Lower lobe of right lung (tissue), 2 donors: ENCODE data around the gene PCK2. TPM values are rescaled to one million over a fixed set of nuclear protein-coding genes. Genes with fewer than 3 reads are reported as not detected.

Experiments used
- ATAC-seq, 2 donors: fragments of 200-7000 bp; cut with Tn5 transposase; one replicate each; pipeline ENCODE4 v1.9.1; 2020 to 2022; ENCODE audit warnings: mild to moderate bottlenecking in 2 of 2, moderate library complexity in 2 of 2
- DNase-seq: peaks from one replicate; pipeline ENCODE4 v3.0.0-alpha.2; 2020
- H3K27ac ChIP-seq: fragments of 200-600 bp; one replicate; pipeline ENCODE4 v1.8.0; 2022
- H3K27me3 ChIP-seq: fragments of 200-600 bp; one replicate; pipeline ENCODE4 v1.8.0; 2022; ENCODE audit warnings: low read depth
- H3K36me3 ChIP-seq: fragments of 200-600 bp; one replicate; pipeline ENCODE4 v1.8.0; 2022; ENCODE audit warnings: mild to moderate bottlenecking
- H3K4me1 ChIP-seq: fragments of 200-600 bp; one replicate; pipeline ENCODE4 v1.8.0; 2022
- H3K4me3 ChIP-seq: fragments of 200-600 bp; one replicate; pipeline ENCODE4 v1.8.0; 2022; ENCODE audit warnings: mild to moderate bottlenecking
- H3K9me3 ChIP-seq: fragments of 200-600 bp; one replicate; pipeline ENCODE4 v1.8.0; 2022
- intact Hi-C: fragments of 100-400 bp; cut with DNase I; formaldehyde crosslinking; loops from one replicate; pipeline ENCODE4 v1.11.0; 2022
- microRNA-seq: library from miRNA; unstranded; fragments of <30 nt; microRNA quantifications from one replicate; pipeline ENCODE4 v1.2.0, GENCODE V29; 2020; ENCODE audit warnings: borderline number of aligned reads
- total RNA-seq: library from RNA; stranded (reverse); fragmentation: NEBNext Ultra II Directional; extraction: Animal tissue kit (Norgen Biotek cat#: 25700); gene quantifications from one replicate; pipeline ENCODE4 v1.2.1, GENCODE V29; 2021
- TF ChIP-seq, protein P1 (sequence below): fragments of 200-600 bp; IDR thresholded peaks from one replicate; pipeline ENCODE4 v1.8.0; 2022; ENCODE audit warnings: antibody characterized with exemption, mild to moderate bottlenecking
- donor health status: DM: no; HTN: yes; CAD: no; lungs with severe emphysema.

The PCK2 gene
- total RNA-seq, 1 donor from 2014 or later, result 42.8 TPM

DNA sequence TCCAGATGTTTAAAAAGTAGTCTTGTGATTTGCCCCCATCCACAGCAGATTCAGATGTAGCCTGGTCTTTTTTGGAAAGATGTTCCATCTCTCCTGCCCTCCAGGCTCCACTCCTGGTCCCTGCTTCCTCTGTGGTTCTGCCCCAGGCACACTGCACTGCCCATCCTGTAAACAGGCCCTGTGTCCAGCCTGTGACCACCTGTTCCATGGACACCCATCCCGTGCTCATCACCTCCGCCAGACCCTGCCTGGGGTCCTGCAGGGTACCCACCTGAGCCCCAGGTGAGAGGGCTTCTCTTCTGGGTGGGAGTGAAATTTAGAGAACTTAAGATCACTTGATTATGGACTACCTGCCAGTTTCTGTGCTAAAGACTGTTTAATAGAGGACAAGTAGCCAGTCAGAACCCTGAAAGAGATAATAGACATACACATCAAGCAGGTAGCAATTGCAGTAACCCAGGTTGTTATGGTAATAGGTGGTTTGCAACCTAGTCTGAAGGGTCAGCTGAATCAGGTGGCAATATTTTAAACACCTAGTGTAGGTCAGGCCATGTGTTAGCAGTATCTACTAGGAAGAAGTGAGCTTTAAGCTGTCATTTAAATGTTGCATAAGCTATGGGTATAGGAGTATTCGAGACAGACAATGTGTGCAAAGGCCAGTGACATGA is 55.3 kb downstream of the PCK2 start:
- no peak for DNase-seq
- Histone ChIP-seq H3K27ac (no peak overlapping the region), H3K4me3 (no peak overlapping the region), H3K36me3 (peaks cover 69% of the 10 kb centered on the region), H3K9me3 (no peaks in the 10 kb centered on the region), H3K4me1 (peaks cover 36% of the 10 kb centered on the region), H3K27me3 (no peaks in the 10 kb centered on the region)
- no peak for ATAC-seq
- TF ChIP-seq, protein P1, sequence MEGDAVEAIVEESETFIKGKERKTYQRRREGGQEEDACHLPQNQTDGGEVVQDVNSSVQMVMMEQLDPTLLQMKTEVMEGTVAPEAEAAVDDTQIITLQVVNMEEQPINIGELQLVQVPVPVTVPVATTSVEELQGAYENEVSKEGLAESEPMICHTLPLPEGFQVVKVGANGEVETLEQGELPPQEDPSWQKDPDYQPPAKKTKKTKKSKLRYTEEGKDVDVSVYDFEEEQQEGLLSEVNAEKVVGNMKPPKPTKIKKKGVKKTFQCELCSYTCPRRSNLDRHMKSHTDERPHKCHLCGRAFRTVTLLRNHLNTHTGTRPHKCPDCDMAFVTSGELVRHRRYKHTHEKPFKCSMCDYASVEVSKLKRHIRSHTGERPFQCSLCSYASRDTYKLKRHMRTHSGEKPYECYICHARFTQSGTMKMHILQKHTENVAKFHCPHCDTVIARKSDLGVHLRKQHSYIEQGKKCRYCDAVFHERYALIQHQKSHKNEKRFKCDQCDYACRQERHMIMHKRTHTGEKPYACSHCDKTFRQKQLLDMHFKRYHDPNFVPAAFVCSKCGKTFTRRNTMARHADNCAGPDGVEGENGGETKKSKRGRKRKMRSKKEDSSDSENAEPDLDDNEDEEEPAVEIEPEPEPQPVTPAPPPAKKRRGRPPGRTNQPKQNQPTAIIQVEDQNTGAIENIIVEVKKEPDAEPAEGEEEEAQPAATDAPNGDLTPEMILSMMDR, result no peak
- intact Hi-C loops, result no loop called here

DNA sequence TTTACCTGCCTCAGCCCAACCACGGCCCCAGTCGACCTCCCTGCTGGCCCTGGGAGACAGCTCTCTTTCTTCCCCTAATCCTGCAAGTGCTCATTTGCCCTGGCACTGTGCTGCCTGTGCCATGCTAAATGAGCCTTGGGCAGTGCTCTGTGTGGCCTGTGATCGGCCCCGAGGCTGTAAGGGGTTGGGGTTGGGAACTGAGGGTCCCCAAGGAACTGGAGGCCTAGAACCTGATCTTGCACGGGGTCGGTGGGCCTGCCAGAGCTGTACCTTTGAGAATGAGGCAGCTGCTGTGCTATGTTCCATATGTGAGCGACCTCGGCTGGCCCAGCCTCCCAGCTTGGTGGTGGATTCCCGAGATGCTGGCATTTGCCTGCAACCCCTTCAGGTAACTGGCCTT is 56.0 kb downstream of the PCK2 start:
- TF ChIP-seq, protein P1, result no peak
- no peak for ATAC-seq

DNA sequence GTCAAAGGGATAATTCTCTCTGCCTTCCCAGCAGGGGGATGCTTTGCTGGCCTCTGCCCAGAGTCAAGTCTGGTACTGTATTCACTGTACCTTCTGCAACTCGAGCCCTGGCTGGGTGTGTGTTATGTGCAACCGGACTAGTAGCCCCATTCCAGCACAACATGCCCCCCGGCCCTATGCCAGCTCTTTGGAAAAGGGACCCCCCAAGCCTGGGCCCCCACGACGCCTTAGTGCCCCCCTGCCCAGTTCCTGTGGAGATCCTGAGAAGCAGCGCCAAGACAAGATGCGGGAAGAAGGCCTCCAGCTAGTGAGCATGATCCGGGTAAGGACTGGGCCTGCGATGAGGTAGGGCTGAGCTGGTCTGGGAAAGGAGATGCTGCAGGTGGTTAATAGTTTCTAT is 56.5 kb downstream of the PCK2 start:
- ATAC-seq (no peak), DNase-seq (no peak)
- H3K36me3 ChIP-seq, result peaks cover 73% of the 10 kb centered on the region
- no peaks in the 10 kb centered on the region for H3K9me3 ChIP-seq
- no peaks in the 10 kb centered on the region for H3K27me3 ChIP-seq
- intact Hi-C loops, result no loop called here
- TF ChIP-seq, protein P1, result no peak
- no peak overlapping the region for H3K4me3 ChIP-seq
- H3K4me1 ChIP-seq, result peaks cover 29% of the 10 kb centered on the region
- H3K27ac ChIP-seq, result no peak overlapping the region

More for the DNA sequence above, 56.0 kb downstream of the PCK2 start:
- H3K36me3 ChIP-seq, result peaks cover 69% of the 10 kb centered on the region
- peaks cover 34% of the 10 kb centered on the region for H3K4me1 ChIP-seq
- no peaks in the 10 kb centered on the region for H3K9me3 ChIP-seq
- H3K4me3 ChIP-seq, result no peak overlapping the region
- DNase-seq, result no peak
- no peaks in the 10 kb centered on the region for H3K27me3 ChIP-seq
- no peak overlapping the region for H3K27ac ChIP-seq
- intact Hi-C loops, result no loop called here

DNA sequence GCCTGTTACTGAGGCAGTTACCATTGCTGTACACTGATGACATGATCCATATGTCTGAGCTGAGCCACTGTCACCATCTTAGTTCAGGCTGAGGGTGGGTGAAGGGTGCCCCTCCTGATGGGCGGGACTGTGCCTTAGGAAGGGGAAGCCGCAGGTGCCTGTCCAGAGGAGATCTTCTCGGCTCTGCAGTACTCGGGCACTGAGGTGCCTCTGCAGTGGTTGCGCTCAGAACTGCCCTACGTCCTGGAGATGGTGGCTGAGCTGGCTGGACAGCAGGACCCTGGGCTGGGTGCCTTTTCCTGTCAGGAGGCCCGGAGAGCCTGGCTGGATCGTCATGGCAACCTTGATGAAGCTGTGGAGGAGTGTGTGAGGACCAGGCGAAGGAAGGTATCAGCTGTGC is 56.9 kb downstream of the PCK2 start:
- no peak for ATAC-seq
- TF ChIP-seq, protein P1, result no peak
- intact Hi-C loops, result no loop called here
- DNase-seq, result no peak
- Histone ChIP-seq H3K4me1 (peaks cover 24% of the 10 kb centered on the region), H3K27me3 (no peaks in the 10 kb centered on the region), H3K27ac (no peak overlapping the region), H3K4me3 (no peak overlapping the region), H3K9me3 (no peaks in the 10 kb centered on the region), H3K36me3 (peaks cover 78% of the 10 kb centered on the region)

DNA sequence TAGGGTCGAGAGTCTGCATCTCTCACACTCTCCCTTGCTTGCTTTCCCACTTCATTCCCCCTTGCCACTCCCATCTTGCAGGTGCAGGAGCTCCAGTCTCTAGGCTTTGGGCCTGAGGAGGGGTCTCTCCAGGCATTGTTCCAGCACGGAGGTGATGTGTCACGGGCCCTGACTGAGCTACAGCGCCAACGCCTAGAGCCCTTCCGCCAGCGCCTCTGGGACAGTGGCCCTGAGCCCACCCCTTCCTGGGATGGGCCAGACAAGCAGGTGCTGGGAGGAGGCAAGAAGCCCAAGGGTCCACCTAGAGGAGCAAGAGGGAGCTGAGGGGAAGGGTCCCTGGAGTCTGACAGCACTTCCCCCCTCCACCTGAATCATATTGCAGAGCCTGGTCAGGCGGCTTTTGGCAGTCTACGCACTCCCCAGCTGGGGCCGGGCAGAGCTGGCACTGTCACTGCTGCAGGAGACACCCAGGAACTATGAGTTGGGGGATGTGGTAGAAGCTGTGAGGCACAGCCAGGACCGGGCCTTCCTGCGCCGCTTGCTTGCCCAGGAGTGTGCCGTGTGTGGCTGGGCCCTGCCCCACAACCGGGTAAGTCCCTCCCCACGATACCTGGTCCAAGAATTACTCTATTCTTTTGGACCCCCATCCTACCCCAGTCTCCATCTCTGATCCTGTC is 57.4 kb downstream of the PCK2 start:
- intact Hi-C loops, result no loop called here
- Histone ChIP-seq H3K27ac (no peak overlapping the region), H3K4me1 (peaks cover 24% of the 10 kb centered on the region), H3K27me3 (no peaks in the 10 kb centered on the region), H3K36me3 (peaks cover 83% of the 10 kb centered on the region), H3K4me3 (no peak overlapping the region), H3K9me3 (no peaks in the 10 kb centered on the region)
- TF ChIP-seq, protein P1, result no peak
- DNase-seq, result no peak
- ATAC-seq, result no peak

Small RNA genes within 50 kb of the gene (microRNA-seq; reads per million reads assigned to microRNA genes)
- gene MIR7703, result not detected

Other genes with a start within 250 kb of the PCK2 start
- 35.4 TPM for gene DHRS4, start 140.5 kb upstream of the PCK2 start, total RNA-seq
- gene DHRS4L2, start 105.4 kb upstream of the PCK2 start, total RNA-seq, result 19.4 TPM
- 0.95 TPM for gene CARMIL3, start 42.3 kb upstream of the PCK2 start, total RNA-seq
- gene CPNE6, start 22.7 kb upstream of the PCK2 start, total RNA-seq, result not detected
- gene DCAF11, start 20.5 kb downstream of the PCK2 start, total RNA-seq, result 64.9 TPM
- gene NRL, start 20.6 kb downstream of the PCK2 start, total RNA-seq, result 2.0 TPM
- 0.97 TPM for gene FITM1, start 36.3 kb downstream of the PCK2 start, total RNA-seq
- 198 TPM for gene PSME1, start 41.9 kb downstream of the PCK2 start, total RNA-seq
- 9.3 TPM for gene EMC9, start 47.3 kb downstream of the PCK2 start, total RNA-seq
- 144 TPM for gene PSME2, start 52.3 kb downstream of the PCK2 start, total RNA-seq
- 67.3 TPM for gene RNF31, start 53.2 kb downstream of the PCK2 start, total RNA-seq
- 158 TPM for gene IRF9, start 67.0 kb downstream of the PCK2 start, total RNA-seq
- gene REC8, start 77.8 kb downstream of the PCK2 start, total RNA-seq, result 18.4 TPM
- 18.3 TPM for gene IPO4, start 94.5 kb downstream of the PCK2 start, total RNA-seq
- gene TM9SF1, start 101.1 kb downstream of the PCK2 start, total RNA-seq, result 48.9 TPM
- 0.74 TPM for gene TSSK4, start 111.4 kb downstream of the PCK2 start, total RNA-seq
- gene CHMP4A, start 119.2 kb downstream of the PCK2 start, total RNA-seq, result 41.9 TPM
- 13.3 TPM for gene MDP1, start 121.8 kb downstream of the PCK2 start, total RNA-seq
- gene NEDD8, start 138.1 kb downstream of the PCK2 start, total RNA-seq, result 132 TPM
- gene GMPR2, start 138.6 kb downstream of the PCK2 start, total RNA-seq, result 72.3 TPM
- 85.7 TPM for gene TINF2, start 148.3 kb downstream of the PCK2 start, total RNA-seq
- 5.9 TPM for gene TGM1, start 168.9 kb downstream of the PCK2 start, total RNA-seq
- 50.4 TPM for gene RABGGTA, start 177.3 kb downstream of the PCK2 start, total RNA-seq
- 22.7 TPM for gene DHRS1, start 205.5 kb downstream of the PCK2 start, total RNA-seq
- gene NOP9, start 205.5 kb downstream of the PCK2 start, total RNA-seq, result 22.0 TPM
- 16.4 TPM for gene CIDEB, start 213.7 kb downstream of the PCK2 start, total RNA-seq
- gene LTB4R2, start 215.8 kb downstream of the PCK2 start, total RNA-seq, result 5.9 TPM
- gene LTB4R, start 217.2 kb downstream of the PCK2 start, total RNA-seq, result 14.1 TPM
- 42.7 TPM for gene ADCY4, start 240.8 kb downstream of the PCK2 start, total RNA-seq
- gene RIPK3, start 245.7 kb downstream of the PCK2 start, total RNA-seq, result 27.9 TPM